ENCODE results near the gene INTS13. TPM values are rescaled to one million over a fixed set of nuclear protein-coding genes. Genes with fewer than 3 reads are reported as not detected.

INTS13 gene
- total RNA-seq, 5 donors from 2014 or later (not counting 1 experiment from before 2014, with no cell fraction given), result 19.7 to 26.0 (median 23.9) TPM

DNA sequence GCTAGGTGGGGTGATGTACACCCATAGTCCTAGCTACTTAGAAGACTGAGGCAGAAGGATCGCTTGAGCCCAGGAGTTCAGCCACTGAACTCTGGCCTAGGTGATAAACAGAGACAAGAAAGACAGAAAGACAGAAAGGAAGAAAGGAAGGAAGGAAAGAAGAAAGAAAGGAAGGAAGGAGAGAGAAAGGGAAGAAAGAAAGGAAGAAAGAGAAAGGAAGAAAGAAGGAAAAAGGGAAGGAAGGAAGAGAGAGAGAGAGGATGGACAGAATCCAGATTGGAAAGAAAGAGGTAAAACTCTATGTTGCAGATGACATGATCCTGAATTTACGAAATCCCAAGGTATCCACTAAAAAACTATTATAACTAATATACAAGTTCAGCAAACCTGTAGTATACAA, 8.2 kb downstream of the INTS13 start:
- Mint-ChIP-seq H3K4me3 (no peak overlapping the region), H3K9me3 (no peaks in the 10 kb centered on the region), H3K36me3 (peaks cover 53% of the 10 kb centered on the region), H3K27ac (peak overlapping the region in 1 of 2 donors; percentile 17), H3K27me3 (no peaks in the 10 kb centered on the region), H3K4me1 (peaks cover 36 to 41% (median 38%) of the 10 kb centered on the region in 3 donors)
- DNase-seq, result no peak
- H3K27me3 ChIP-seq (replicated peaks in 1 of 2; ENCODE audit: control insufficient read depth in 2 of 2, extremely low read depth in 1 of 2, insufficient read depth in 2 of 2, low read length in 1 of 2), result no peaks in the 10 kb centered on the region
- no peak overlapping the region for H3K4me3 ChIP-seq (ENCODE audit: control insufficient read depth in 1 of 2, extremely low read depth in 1 of 2, low read length in 1 of 2)
- H3K9me3 ChIP-seq, result no peaks in the 10 kb centered on the region
- no peak overlapping the region for H3K27ac ChIP-seq (ENCODE audit: low read length)
- peaks cover 0 to 4% of the 10 kb centered on the region in 2 experiments for H3K4me1 ChIP-seq (ENCODE audit: control insufficient read depth in 1 of 2, extremely low read depth in 1 of 2, insufficient read depth in 2 of 2, low read length in 2 of 2)
- no CpG with 5 or more reads among the region's 2 CpGs for WGBS (ENCODE audit: insufficient coverage)
- CTCF ChIA-PET, result interaction anchor here in 1 of 2 donors (0.6 kb wide), 1 partner anchor 377 kb away, joined by 4 read pairs; no protein-coding TSS in a partner anchor
- H3K36me3 ChIP-seq (ENCODE audit: control insufficient read depth in 2 of 2, extremely low read depth in 1 of 2, insufficient read depth in 1 of 2, low read length in 1 of 2), result peaks cover 0 to 34% of the 10 kb centered on the region in 2 donors
- ATAC-seq (replicated peaks in 1 of 4), result no peak
- POLR2A ChIA-PET, result no interaction called here

- no peaks in the 10 kb centered on the region for H3K27me3 Mint-ChIP-seq
- DNase-seq (no peak), ATAC-seq (replicated peaks in 1 of 4) (no peak)
- H3K4me3 Mint-ChIP-seq, result no peak overlapping the region
- peaks cover 57% of the 10 kb centered on the region for H3K36me3 Mint-ChIP-seq
- ChIA-PET POLR2A (no interaction called here), CTCF (interaction anchor here in 1 of 2 donors (0.5 kb wide), 1 partner anchor 351 kb away, joined by 3 read pairs; no protein-coding TSS in a partner anchor)
- Histone ChIP-seq H3K4me1 (ENCODE audit: control insufficient read depth in 1 of 2, extremely low read depth in 1 of 2, insufficient read depth in 2 of 2, low read length in 2 of 2) (peaks cover 0 to 4% of the 10 kb centered on the region in 2 experiments), H3K27ac (ENCODE audit: low read length) (no peak overlapping the region), H3K27me3 (replicated peaks in 1 of 2; ENCODE audit: control insufficient read depth in 2 of 2, extremely low read depth in 1 of 2, insufficient read depth in 2 of 2, low read length in 1 of 2) (no peaks in the 10 kb centered on the region), H3K36me3 (ENCODE audit: control insufficient read depth in 2 of 2, extremely low read depth in 1 of 2, insufficient read depth in 1 of 2, low read length in 1 of 2) (peaks cover 0 to 42% of the 10 kb centered on the region in 2 donors), H3K9me3 (no peaks in the 10 kb centered on the region), H3K4me3 (ENCODE audit: control insufficient read depth in 1 of 2, extremely low read depth in 1 of 2, low read length in 1 of 2) (no peak overlapping the region)
- H3K9me3 Mint-ChIP-seq, result no peaks in the 10 kb centered on the region
- H3K4me1 Mint-ChIP-seq, result peaks cover 27 to 34% (median 29%) of the 10 kb centered on the region in 3 donors
- no peak overlapping the region for H3K27ac Mint-ChIP-seq
- 100% methylated on average over 2 of the region's 5 CpGs for WGBS (ENCODE audit: insufficient coverage)
Measured at GRCh38 chr12:26928661-26929060, 9.1 kb downstream of the INTS13 start.

- Histone ChIP-seq H3K9me3 (no peaks in the 10 kb centered on the region), H3K4me1 (ENCODE audit: control insufficient read depth in 1 of 2, extremely low read depth in 1 of 2, insufficient read depth in 2 of 2, low read length in 2 of 2) (no peaks in the 10 kb centered on the region), H3K27me3 (replicated peaks in 1 of 2; ENCODE audit: control insufficient read depth in 2 of 2, extremely low read depth in 1 of 2, insufficient read depth in 2 of 2, low read length in 1 of 2) (no peaks in the 10 kb centered on the region), H3K27ac (ENCODE audit: low read length) (no peak overlapping the region), H3K36me3 (ENCODE audit: control insufficient read depth in 2 of 2, extremely low read depth in 1 of 2, insufficient read depth in 1 of 2, low read length in 1 of 2) (peaks cover 0 to 42% of the 10 kb centered on the region in 2 donors), H3K4me3 (ENCODE audit: control insufficient read depth in 1 of 2, extremely low read depth in 1 of 2, low read length in 1 of 2) (no peak overlapping the region)
- DNase-seq (no peak), ATAC-seq (replicated peaks in 1 of 4) (no peak)
- Mint-ChIP-seq H3K27ac (no peak overlapping the region), H3K9me3 (no peaks in the 10 kb centered on the region), H3K27me3 (no peaks in the 10 kb centered on the region), H3K36me3 (peaks cover 53% of the 10 kb centered on the region), H3K4me1 (peaks cover 0 to 10% (median 0%) of the 10 kb centered on the region in 3 donors), H3K4me3 (no peak overlapping the region)
- no CpG with 5 or more reads among the region's 3 CpGs for WGBS (ENCODE audit: insufficient coverage)
- ChIA-PET CTCF (no interaction called here), POLR2A (no interaction called here)
Measured at GRCh38 chr12:26921886-26922285, 15.9 kb downstream of the INTS13 start.

GRCh38 chr12:26919216-26919555, 18.6 kb downstream of the INTS13 start:
- Mint-ChIP-seq H3K36me3 (peaks cover 56% of the 10 kb centered on the region), H3K27ac (peak overlapping the region in 1 of 2 donors; percentile 74), H3K27me3 (no peaks in the 10 kb centered on the region), H3K4me3 (no peak overlapping the region), H3K9me3 (no peaks in the 10 kb centered on the region), H3K4me1 (peaks cover 0 to 10% (median 0%) of the 10 kb centered on the region in 3 donors)
- ChIA-PET CTCF (interaction anchor here in 1 of 2 donors (0.5 kb wide), 1 partner anchor 1637 kb away, joined by 8 read pairs; no protein-coding TSS in a partner anchor), POLR2A (no interaction called here)
- ATAC-seq (replicated peaks in 1 of 4), result no peak
- Histone ChIP-seq H3K27me3 (replicated peaks in 1 of 2; ENCODE audit: control insufficient read depth in 2 of 2, extremely low read depth in 1 of 2, insufficient read depth in 2 of 2, low read length in 1 of 2) (no peaks in the 10 kb centered on the region), H3K36me3 (ENCODE audit: control insufficient read depth in 2 of 2, extremely low read depth in 1 of 2, insufficient read depth in 1 of 2, low read length in 1 of 2) (peaks cover 0 to 34% of the 10 kb centered on the region in 2 donors), H3K4me1 (ENCODE audit: control insufficient read depth in 1 of 2, extremely low read depth in 1 of 2, insufficient read depth in 2 of 2, low read length in 2 of 2) (no peaks in the 10 kb centered on the region), H3K4me3 (ENCODE audit: control insufficient read depth in 1 of 2, extremely low read depth in 1 of 2, low read length in 1 of 2) (no peak overlapping the region), H3K9me3 (no peaks in the 10 kb centered on the region), H3K27ac (ENCODE audit: low read length) (no peak overlapping the region)
- WGBS (ENCODE audit: insufficient coverage), result 96% methylated on average over 2 of the region's 2 CpGs
- no peak for DNase-seq

- H3K36me3 ChIP-seq (ENCODE audit: control insufficient read depth in 2 of 2, extremely low read depth in 1 of 2, insufficient read depth in 1 of 2, low read length in 1 of 2), result peaks cover 0 to 30% of the 10 kb centered on the region in 2 donors
- H3K36me3 Mint-ChIP-seq, result peaks cover 52% of the 10 kb centered on the region
Measured at GRCh38 chr12:26918321-26919215, 19.2 kb downstream of the INTS13 start.

GRCh38 chr12:26906704-26907103, 31.1 kb downstream of the INTS13 start:
- Histone ChIP-seq H3K4me1 (ENCODE audit: control insufficient read depth in 1 of 2, extremely low read depth in 1 of 2, insufficient read depth in 2 of 2, low read length in 2 of 2) (peaks cover 0 to 3% of the 10 kb centered on the region in 2 experiments), H3K27ac (ENCODE audit: low read length) (no peak overlapping the region), H3K4me3 (ENCODE audit: control insufficient read depth in 1 of 2, extremely low read depth in 1 of 2, low read length in 1 of 2) (no peak overlapping the region), H3K9me3 (no peaks in the 10 kb centered on the region), H3K27me3 (replicated peaks in 1 of 2; ENCODE audit: control insufficient read depth in 2 of 2, extremely low read depth in 1 of 2, insufficient read depth in 2 of 2, low read length in 1 of 2) (no peaks in the 10 kb centered on the region), H3K36me3 (ENCODE audit: control insufficient read depth in 2 of 2, extremely low read depth in 1 of 2, insufficient read depth in 1 of 2, low read length in 1 of 2) (peaks cover 8 to 43% of the 10 kb centered on the region in 2 donors)
- no CpG with 5 or more reads among the region's 1 CpG for WGBS (ENCODE audit: insufficient coverage)
- H3K36me3 Mint-ChIP-seq, result peaks cover 62% of the 10 kb centered on the region
- CTCF ChIA-PET, result no interaction called here
- H3K4me3 Mint-ChIP-seq, result no peak overlapping the region
- peaks cover 0 to 9% (median 0%) of the 10 kb centered on the region in 3 donors for H3K9me3 Mint-ChIP-seq
- H3K27me3 Mint-ChIP-seq, result no peaks in the 10 kb centered on the region
- DNase-seq, result no peak
- peaks cover 6 to 17% (median 9%) of the 10 kb centered on the region in 3 donors for H3K4me1 Mint-ChIP-seq
- ATAC-seq (replicated peaks in 1 of 4), result no peak
- POLR2A ChIA-PET, result no interaction called here
- peak overlapping the region in 1 of 2 donors; percentile 18 for H3K27ac Mint-ChIP-seq

More at GRCh38 chr12:26918321-26919215, 19.2 kb downstream of the INTS13 start:
- Mint-ChIP-seq H3K4me1 (peaks cover 0 to 10% (median 0%) of the 10 kb centered on the region in 3 donors), H3K4me3 (no peak overlapping the region), H3K27me3 (no peaks in the 10 kb centered on the region), H3K9me3 (no peaks in the 10 kb centered on the region), H3K27ac (no peak overlapping the region)
- WGBS (ENCODE audit: insufficient coverage), result 60% methylated on average over 1 of the region's 5 CpGs
- H3K27ac ChIP-seq (ENCODE audit: low read length), result no peak overlapping the region
- no peaks in the 10 kb centered on the region for H3K27me3 ChIP-seq (replicated peaks in 1 of 2; ENCODE audit: control insufficient read depth in 2 of 2, extremely low read depth in 1 of 2, insufficient read depth in 2 of 2, low read length in 1 of 2)
- CTCF ChIA-PET, result interaction anchor here (0.5 to 0.6 kb wide), 3 partner anchors 384 to 1638 kb away, joined by 3 to 8 read pairs (median 3); no protein-coding TSS in a partner anchor
- POLR2A ChIA-PET, result no interaction called here
- H3K9me3 ChIP-seq, result no peaks in the 10 kb centered on the region
- H3K4me3 ChIP-seq (ENCODE audit: control insufficient read depth in 1 of 2, extremely low read depth in 1 of 2, low read length in 1 of 2), result no peak overlapping the region
- no peaks in the 10 kb centered on the region for H3K4me1 ChIP-seq (ENCODE audit: control insufficient read depth in 1 of 2, extremely low read depth in 1 of 2, insufficient read depth in 2 of 2, low read length in 2 of 2)
- no peak for DNase-seq
- ATAC-seq (replicated peaks in 1 of 4), result no peak

Measured in T-cell (primary cell).